HG03460 (cell line): ENCODE data around the gene JAG2.

ENCODE experiments used
- ATAC-seq: cut with Tn5 transposase; IDR thresholded peaks from one replicate; pipeline ENCODE4 v1.9.1; 2021; ENCODE audit not compliant: unreplicated experiment

The JAG2 gene

DNA sequence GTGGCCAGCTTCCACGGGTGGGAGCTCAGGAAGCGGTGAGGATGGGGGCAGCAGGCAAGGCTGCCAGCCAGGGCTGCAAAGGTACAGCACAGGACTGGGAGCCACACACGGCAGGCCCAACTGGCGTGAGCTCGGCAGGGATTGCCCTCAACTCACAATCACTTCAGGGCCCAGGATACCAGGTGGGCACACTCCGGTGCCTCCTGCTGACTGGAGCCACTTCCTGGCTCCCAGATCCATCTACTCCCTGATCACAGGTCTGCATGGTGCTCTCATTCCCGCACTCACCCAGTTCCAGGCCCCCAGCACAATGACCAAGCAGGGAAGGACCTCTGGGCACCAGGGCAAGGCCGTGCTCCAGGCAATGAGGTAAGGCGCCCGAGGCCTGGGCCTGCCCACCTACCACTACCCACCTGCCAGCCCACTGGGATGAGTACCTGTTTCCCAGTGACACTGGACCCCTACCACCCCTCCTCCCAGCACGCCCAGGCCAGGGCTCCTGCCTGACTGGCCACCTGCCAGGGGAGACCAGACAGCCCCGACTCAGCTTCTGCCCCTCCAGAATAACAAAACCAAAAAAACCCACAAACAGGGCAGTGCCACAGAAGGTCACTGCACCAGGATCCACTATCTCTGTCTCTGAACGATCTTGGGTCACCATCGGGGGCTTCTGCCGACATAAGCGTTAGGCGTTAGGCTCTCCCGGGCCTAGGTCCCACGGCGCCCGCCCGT is 1.8 kb downstream of the JAG2 start:
- ATAC-seq, result no peak

DNA sequence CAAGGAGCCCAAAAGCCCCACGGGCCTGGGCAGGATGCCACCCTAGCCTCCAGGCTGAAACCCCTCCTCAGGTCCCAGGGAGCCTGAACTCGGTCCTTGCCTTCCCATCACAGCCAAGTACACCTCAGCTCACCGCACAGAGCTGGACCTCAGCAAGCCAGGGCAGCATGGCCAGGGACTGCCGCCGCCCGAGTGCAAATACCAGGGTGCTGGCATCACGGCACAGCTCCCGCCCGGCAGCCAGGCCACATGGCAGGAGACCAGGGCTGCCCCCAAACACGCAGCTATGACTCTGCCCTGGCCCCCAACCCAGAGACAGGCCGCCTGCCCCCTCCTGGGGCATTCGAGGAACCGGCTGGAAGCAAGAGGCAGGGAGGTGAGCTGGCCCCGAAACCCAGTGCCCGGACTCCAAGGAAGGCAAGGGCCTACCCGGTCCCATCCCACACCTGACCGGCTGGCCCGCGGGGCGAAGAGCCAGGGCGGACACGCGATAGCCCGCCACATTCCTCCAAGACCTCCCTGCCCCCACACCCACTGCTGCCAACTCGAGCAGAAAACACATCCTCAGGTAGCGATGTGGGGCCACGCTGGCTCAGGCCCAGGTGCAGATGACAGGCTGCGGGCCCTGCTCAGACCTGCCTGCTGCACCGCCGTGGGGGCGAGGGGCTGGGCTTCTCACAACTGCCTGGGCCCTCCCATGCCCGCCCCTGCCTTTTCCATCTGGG is 2.7 kb downstream of the JAG2 start:
- no peak for ATAC-seq

DNA sequence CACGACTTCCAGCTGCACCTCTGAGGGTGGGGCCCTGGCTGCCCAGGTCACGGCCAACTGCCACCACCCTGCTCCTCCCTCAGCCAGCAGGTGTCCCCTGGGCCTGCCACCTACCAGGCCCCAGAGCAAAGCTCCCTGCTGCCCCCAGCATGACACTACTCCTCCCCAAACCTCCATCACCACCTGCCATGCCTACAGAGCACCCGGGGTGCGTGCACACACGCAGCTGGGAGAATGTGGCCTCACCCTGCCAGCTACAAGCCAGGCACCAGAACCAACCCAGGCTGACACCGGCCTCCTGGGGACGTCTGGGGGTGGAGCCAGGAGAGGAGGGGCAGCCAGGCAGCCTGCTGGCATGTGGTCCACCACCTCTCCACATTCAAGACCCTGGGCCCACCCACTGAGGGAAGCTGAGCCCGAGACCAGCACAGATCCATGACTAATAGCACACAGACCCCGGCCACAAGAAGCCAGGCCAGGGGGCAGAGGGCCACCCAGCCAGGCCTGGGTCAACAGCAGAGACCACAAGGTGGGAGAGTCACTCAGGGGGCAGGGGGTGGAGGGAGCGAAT is 3.4 kb downstream of the JAG2 start:
- no peak for ATAC-seq

DNA sequence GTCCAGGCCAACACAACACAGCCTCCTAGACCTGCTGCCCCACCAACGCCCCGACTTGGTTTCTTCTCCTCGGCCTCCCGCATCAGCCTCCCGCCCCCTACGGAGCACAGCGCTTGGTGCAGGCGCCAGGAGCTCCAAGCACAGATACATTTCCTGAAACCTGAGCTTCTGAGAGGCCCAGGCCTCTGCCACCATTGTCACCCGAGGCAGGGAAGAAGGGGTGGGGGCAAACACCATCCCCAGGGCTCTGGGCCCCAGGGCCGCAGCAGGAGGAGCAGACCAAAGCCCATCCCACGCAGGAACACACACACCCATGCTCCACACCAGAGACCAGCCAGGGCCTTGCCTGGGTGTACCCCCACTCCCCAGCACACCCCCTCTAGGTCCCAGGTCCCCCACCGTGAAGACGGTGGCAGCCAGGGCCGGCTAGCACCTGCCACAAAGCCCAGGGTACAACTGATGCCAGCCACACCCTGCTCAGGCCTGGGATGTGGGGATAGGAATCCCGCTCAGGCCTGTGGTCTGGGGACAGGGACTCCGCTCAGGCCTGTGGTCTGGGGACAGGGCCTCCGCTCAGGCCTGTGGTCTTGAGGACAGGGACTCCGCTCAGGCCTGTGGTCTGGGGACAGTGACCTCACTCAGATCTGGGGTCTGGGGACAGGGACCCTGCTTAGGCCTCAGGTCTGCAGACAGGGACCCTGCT is 5.4 kb downstream of the JAG2 start:
- no peak for ATAC-seq

DNA sequence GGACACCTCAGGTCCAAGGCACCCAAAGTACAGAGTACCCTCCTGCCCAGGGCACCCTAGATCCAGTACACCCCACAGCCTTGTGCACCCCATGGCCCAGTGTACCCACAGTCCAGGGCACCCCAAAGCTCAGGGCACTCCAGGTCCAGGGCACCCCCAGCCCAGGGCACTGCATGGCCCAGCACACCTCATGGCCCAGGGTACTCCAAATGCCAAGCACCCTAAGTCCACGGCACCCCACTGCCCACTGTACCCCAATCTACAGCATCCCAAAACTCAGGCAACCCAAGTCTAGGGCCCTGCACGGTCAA is 6.0 kb downstream of the JAG2 start:
- ATAC-seq, result no peak

DNA sequence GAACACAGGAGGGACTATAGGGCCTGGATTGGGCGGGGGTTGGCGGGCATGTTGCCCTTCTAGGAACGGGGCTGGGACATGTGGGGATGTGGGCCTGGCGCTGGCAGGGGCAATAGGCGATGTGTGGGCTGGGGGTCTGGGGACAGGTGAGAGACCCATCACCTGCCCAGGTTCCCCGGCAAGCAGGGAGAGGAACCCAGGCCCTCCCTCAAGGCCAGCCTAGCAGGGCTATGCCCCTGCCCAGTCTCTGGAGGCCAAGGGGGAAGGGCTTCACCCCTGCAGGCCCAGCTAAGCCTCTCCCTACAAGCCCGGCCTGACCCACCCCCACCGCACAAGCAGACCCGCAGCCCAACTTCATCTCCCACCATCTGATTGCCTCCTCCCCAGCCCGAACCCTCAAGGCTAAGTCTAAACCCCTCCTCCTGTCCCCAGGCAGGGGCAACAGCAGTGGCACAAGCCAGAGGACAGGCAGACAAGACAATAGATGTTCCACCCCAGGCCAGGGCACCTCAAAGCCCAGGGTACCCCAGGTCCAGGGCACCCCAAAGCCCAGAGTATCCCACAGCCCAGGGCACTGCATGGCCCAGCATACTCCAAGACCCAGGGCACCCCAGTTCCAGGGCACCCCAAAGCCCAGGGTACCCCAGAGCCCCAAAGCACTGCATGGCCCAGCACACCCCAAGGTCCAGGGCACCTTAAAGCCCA is 6.5 kb downstream of the JAG2 start:
- ATAC-seq, result no peak

DNA sequence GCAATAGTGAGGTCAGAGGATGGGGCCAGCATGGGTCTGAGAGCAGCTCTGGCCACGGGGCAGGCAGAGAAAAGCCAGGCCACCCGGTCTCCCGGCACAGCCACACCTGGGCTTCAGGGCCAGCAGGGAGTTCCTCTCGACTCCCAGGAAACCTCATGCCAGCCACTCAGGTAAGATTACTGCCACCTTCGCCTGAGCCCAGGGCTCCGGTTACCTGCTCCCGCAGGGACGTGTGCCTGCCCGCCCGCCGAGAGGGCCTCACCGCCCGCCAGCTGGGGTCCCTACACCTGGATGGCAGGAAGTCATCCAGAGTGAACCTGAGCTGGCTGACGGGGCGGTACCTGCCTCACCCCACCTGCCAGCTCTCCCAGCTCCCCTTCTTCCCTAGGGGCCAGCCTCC is 7.3 kb downstream of the JAG2 start:
- no peak for ATAC-seq

DNA sequence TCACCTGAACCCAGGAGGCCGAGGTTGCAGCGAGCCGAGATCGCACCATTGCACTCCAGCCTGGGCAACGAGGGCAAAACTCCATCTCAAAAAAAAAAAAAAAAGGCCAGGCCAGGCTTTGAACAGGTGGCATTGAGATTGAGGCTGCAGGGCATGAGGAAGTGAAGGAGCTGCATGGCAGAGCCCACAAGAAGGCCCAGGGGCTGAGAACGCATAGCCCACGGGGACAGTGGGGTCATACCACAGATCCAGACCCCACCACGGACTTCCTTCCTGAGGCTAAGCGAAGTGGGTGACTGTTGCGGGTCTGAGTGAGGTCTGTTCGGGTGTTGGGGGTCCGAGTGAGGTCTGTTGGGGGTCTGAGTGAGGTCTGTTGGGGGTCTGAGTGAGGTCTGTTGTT is 7.8 kb downstream of the JAG2 start:
- ATAC-seq, result no peak

DNA sequence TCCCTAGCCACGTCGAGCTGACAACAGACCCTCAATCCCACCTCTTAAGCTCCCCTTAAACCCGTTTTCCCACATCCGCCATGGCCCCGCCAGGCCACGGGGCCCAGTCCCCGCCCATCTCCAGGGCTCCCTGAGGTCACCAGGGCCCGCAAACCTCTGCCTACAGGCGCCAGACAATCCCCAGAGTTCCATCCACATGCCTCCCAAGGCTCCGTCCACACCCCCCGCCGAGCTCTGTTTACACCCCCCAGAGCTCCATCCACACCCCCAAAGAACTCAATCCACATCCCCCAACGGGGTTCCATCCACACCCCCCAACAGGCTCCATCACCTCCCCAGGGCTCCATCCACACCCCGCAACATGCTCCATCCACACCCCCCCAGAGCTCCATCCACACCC is 9.2 kb downstream of the JAG2 start:
- ATAC-seq, result no peak

DNA sequence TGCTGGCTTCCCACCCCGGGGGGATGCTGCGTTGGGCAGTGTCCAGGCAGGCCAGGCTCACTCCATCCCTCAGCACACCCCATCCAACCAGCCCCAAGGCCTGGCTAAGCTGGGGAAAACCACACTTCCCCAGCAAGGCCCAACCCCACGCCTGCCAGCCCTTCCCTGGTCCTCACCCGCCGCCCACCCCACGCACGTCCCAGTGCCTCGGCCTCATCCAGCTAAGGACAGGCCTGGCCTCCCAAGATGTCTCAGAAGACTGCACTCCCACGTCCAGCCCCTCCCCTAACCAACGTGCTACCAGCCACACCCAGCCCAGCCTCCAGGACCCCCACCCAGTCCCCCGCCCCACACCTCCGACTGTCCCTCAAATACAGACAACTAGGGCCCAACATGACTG is 9.8 kb downstream of the JAG2 start:
- ATAC-seq, result no peak

DNA sequence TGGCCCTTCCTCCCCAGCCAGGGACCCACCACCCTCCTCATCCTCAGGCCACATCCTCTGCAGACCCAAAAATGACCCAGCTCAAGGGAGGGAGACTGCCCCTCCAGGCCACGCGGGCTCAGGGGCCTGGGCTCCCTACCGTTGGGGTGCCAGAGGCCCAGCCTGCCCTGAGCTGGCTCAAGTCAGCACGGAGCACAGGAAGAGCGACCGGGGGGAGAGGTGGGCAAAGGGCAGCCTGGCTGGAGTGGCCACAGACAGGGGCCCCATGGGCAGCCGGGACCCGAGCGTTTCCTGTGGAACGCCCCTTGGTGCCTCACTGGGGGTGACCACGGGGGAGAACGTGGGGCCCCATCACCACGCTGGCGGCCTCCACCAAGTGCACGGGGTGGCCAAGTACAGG is 10.7 kb downstream of the JAG2 start:
- ATAC-seq, result no peak

DNA sequence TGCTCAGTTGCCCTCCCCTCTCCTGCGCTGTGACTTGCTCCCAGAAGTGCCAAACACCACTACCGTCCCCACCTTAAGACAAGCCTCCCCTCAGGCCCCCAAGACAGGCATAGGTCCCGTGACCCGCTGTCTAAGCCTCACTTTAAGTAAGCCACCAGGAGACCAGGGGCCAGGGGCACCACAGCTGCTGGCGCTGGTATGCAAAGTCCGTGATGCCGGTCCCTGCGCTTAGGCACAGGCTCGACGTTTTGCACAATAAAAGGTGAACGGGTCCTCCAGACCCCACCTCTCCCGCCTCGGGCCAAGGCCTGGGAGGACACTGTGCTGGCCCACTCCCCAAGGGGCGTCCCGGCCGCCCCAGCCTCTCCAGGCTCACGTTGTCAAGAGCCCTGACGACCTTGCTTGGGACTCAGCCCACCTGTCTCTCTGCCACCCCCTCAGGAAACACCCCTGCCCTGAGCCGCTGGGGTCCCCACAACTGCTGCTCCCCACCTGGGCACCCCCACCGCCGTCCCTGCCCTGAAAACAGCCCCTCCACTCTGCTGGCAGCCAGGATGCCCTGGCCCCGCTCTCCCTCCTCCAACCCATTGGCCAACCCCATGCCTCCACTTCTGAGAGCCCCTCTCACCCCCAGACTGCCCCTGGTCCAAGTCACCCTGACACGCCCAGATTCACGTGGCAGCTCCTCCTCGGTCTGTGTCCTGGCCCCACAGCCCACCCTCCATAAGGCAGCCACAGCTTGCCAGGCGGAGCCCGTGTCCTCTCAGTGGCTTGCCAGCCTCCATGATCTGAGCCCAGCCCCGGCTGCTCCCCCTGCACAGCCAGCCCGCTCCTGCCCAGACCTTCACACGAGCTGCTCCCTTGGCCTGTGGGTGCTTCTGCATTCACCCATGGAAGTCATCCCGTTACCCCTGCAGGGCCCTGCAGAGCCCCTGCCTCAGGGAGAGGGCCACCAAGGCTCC is 11.9 kb downstream of the JAG2 start:
- no peak for ATAC-seq

DNA sequence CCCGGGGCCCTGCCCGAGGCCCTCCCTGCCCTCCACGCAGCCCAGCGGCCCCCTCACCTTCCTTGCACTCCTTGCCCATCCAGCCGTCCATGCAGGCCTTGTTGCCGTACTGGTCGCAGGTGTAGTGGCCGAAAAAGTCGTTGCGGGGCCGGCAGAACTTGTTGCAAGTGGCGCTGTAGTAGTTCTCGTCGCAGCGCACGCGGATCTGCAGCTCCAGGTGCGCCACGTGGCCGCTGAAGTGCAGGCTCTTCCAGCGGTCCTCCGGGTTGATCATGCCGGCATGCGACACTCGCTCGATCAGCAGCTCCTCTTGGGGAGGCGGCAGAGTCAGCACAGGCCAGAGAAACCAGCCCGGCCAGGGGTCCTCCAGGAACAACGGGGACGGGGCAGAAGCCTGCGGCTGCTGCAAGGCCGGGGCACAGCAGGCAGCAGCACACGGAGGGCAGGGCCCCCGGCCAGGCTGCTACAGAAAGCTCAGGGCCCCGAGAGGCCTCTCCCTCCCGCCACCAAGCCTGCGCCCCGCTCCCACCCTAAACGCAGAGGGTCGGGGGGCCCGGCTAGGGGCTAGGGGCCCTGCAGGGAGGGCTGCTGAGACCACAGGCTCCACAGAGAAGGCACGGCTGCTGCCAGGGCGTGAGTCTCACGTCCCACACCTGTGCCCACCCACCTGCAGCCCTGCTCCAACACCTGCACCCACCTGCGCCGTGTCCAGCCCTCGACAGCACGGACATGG is 12.7 kb downstream of the JAG2 start:
- no peak for ATAC-seq

DNA sequence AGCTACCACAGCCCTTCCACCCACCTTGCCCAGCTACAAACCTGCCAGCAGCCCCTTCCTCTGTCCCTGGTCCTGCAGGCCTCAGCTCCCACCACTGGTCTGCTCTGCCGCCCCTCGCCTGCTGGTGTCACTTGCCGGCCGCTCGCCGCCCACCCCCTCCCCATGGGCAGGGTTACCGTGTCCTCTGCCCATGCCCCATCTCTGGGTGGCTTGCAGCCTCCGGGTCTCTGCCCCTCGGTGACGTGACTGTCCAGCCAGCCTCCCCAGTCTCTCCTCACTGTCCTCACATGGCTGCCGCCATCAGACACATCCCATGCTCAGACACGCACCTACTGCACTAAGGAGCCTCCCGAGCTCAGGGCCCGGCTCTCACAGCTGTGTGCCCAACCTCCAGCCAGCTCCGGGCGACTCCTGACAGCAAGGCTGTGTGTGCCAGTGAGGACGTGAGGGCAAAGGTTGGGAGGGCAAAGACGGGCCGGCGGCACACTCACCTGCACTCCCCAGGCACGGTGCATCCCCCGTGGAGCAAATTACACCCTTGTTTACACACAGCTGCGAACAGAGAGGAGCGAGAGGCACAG is 13.4 kb downstream of the JAG2 start:
- ATAC-seq, result no peak

DNA sequence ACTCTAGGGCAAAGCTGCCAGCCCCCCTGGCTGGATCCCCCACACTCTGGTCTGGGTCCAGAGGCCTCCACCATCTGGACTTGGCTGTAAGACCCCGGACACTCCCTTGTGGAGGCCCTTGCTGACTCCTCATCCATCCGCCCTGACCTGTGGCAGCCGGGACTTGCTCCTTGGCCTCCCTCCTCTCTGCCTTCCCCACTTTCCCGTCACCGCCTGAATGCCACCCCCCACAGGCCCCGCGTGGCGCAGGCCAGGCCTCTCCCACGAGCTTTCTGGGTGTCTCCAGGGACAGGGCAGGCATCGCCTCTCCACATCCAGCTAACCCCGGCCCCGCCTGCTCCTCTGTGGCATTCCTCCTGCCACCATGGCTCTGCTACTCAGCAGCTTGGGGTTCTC is 14.1 kb downstream of the JAG2 start:
- ATAC-seq, result no peak

DNA sequence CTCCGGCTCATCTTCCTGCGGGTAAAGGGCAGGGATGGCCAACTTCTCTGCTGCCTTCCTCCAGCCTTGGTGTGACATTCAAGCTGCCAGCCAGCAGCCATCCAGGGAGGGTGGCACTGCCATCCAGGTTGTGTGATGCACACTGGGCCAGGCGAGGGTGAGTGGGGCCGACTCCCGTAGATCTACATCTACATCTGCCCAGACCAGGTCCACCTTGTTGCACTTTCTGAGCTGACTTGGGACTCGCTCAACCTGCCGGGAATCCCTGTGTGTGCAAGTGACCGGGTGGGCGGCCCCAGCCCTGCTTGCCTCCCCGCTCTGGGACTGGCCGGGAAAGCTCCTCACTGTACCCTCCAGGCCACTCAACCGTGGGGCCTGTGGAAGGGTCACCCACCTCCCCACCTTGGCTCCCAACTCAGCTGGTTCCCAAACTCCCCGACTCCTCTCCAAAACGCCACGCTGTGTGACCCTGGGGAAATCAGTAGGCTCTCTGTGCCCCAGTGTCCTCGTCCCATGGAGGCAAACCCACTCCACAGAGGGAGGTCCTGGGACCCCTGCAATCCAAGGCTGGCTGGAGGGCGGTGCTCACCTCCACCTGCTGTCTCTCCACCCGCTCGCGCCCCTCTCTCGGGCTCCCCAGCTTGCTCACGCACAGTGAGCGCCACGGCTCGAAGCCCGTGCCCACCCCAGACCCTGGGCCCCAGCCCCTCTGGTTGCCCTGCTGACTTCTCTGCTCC is 14.7 kb downstream of the JAG2 start:
- no peak for ATAC-seq

DNA sequence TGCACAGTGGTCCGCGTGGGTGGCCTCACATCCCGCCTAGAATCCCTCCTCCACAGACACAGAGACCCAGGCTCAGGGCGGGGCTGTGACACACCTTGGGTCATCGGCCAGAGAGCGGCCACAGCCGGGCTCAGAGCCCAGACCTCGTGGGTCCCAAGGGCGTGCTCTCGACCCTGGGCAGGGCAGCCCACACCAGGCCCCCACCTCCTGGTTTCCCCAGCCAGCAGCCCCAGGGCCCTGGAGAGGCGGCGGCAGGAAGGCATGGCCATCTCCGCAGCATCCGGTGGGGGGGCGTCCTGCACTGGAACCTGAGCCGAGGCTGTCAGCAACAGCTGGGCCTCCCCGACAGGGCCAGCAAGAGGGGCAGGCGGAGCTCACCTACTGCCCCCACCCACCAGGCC is 15.2 kb downstream of the JAG2 start:
- ATAC-seq, result no peak

DNA sequence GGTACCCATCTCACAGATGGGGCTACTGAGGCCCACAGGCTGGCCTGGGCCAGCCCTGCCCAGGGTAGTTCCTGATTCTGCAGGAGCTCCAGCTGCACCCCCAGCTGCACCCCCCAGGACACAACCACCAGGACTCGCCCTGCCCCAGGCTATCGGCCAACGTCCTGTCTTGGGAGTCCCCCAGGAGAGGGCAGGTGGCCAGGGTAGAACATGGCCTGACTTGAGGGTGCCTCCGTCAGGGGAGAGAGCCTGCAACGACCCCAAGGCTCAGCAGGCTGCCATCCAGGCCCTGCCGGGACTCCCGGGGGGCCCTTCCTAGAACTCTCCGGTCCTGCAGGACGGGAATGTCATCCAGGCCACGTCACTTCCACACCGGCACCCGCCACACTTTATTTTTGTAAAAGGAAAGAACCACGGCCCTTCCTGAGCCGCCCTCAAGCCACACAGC is 15.8 kb downstream of the JAG2 start:
- no peak for ATAC-seq
